ENCODE data around the gene SLC25A26.
"Not testable (repeated sequence)": the region's sequence is repeated elsewhere in the genome, so short reads cannot be mapped to it uniquely, and the experiment has no call there.

SLC25A26 gene

GRCh38 chr3:66224220-66224619, 3.4 kb downstream of the SLC25A26 start:
- H3K4me1 ChIP-seq (ENCODE audit: control insufficient read depth, insufficient read depth, low read length), result no peaks in the 10 kb centered on the region
- no peaks in the 10 kb centered on the region for H3K27me3 ChIP-seq (ENCODE audit: control insufficient read depth in 1 of 2, insufficient read depth in 2 of 2, low read length in 2 of 2)

GRCh38 chr3:66226093-66226492, 5.3 kb downstream of the SLC25A26 start:
- not testable (repeated sequence) for H3K4me1 ChIP-seq (ENCODE audit: control insufficient read depth, insufficient read depth, low read length); H3K9ac ChIP-seq (ENCODE audit: low read length in 2 of 2); H3K36me3 ChIP-seq (ENCODE audit: control insufficient read depth in 2 of 2, insufficient read depth in 2 of 2, low read length in 2 of 2); H3K27ac ChIP-seq (ENCODE audit: low read length); H3K9me3 ChIP-seq (ENCODE audit: control insufficient read depth in 2 of 2, low read length in 2 of 2); H3K4me3 ChIP-seq (ENCODE audit: low read length in 2 of 2); H3K27me3 ChIP-seq (ENCODE audit: control insufficient read depth in 1 of 2, insufficient read depth in 2 of 2, low read length in 2 of 2)

More at GRCh38 chr3:66224220-66224619, 3.4 kb downstream of the SLC25A26 start:
- Histone ChIP-seq H3K27ac (ENCODE audit: low read length) (no peak overlapping the region), H3K9me3 (ENCODE audit: control insufficient read depth in 2 of 2, low read length in 2 of 2) (no peaks in the 10 kb centered on the region), H3K4me3 (ENCODE audit: low read length in 2 of 2) (no peak overlapping the region), H3K9ac (ENCODE audit: low read length in 2 of 2) (no peak overlapping the region), H3K36me3 (ENCODE audit: control insufficient read depth in 2 of 2, insufficient read depth in 2 of 2, low read length in 2 of 2) (no peaks in the 10 kb centered on the region)

GRCh38 chr3:66227051-66227450, 6.2 kb downstream of the SLC25A26 start:
- H3K4me1 ChIP-seq (ENCODE audit: control insufficient read depth, insufficient read depth, low read length), result no peaks in the 10 kb centered on the region
- H3K36me3 ChIP-seq (ENCODE audit: control insufficient read depth in 2 of 2, insufficient read depth in 2 of 2, low read length in 2 of 2), result no peaks in the 10 kb centered on the region
- H3K27me3 ChIP-seq (ENCODE audit: control insufficient read depth in 1 of 2, insufficient read depth in 2 of 2, low read length in 2 of 2), result no peaks in the 10 kb centered on the region
- no peak overlapping the region for H3K9ac ChIP-seq (ENCODE audit: low read length in 2 of 2)
- H3K9me3 ChIP-seq (ENCODE audit: control insufficient read depth in 2 of 2, low read length in 2 of 2), result no peaks in the 10 kb centered on the region
- H3K27ac ChIP-seq (ENCODE audit: low read length), result no peak overlapping the region
- H3K4me3 ChIP-seq (ENCODE audit: low read length in 2 of 2), result no peak overlapping the region

GRCh38 chr3:66227915-66228314, 7.1 kb downstream of the SLC25A26 start:
- Histone ChIP-seq H3K4me1 (ENCODE audit: control insufficient read depth, insufficient read depth, low read length) (no peaks in the 10 kb centered on the region), H3K27me3 (ENCODE audit: control insufficient read depth in 1 of 2, insufficient read depth in 2 of 2, low read length in 2 of 2) (no peaks in the 10 kb centered on the region), H3K36me3 (ENCODE audit: control insufficient read depth in 2 of 2, insufficient read depth in 2 of 2, low read length in 2 of 2) (no peaks in the 10 kb centered on the region), H3K9ac (ENCODE audit: low read length in 2 of 2) (no peak overlapping the region), H3K4me3 (ENCODE audit: low read length in 2 of 2) (no peak overlapping the region), H3K27ac (ENCODE audit: low read length) (no peak overlapping the region), H3K9me3 (ENCODE audit: control insufficient read depth in 2 of 2, low read length in 2 of 2) (no peaks in the 10 kb centered on the region)

GRCh38 chr3:66228707-66229106, 7.9 kb downstream of the SLC25A26 start:
- H3K4me1 ChIP-seq (ENCODE audit: control insufficient read depth, insufficient read depth, low read length), result no peaks in the 10 kb centered on the region
- H3K4me3 ChIP-seq (ENCODE audit: low read length in 2 of 2), result no peak overlapping the region
- H3K27me3 ChIP-seq (ENCODE audit: control insufficient read depth in 1 of 2, insufficient read depth in 2 of 2, low read length in 2 of 2), result no peaks in the 10 kb centered on the region
- no peak overlapping the region for H3K27ac ChIP-seq (ENCODE audit: low read length)
- no peak overlapping the region for H3K9ac ChIP-seq (ENCODE audit: low read length in 2 of 2)
- H3K36me3 ChIP-seq (ENCODE audit: control insufficient read depth in 2 of 2, insufficient read depth in 2 of 2, low read length in 2 of 2), result no peaks in the 10 kb centered on the region
- H3K9me3 ChIP-seq (ENCODE audit: control insufficient read depth in 2 of 2, low read length in 2 of 2), result no peaks in the 10 kb centered on the region

- Histone ChIP-seq H3K4me3 (ENCODE audit: low read length in 2 of 2) (no peak overlapping the region), H3K9me3 (ENCODE audit: control insufficient read depth in 2 of 2, low read length in 2 of 2) (no peaks in the 10 kb centered on the region), H3K4me1 (ENCODE audit: control insufficient read depth, insufficient read depth, low read length) (no peaks in the 10 kb centered on the region), H3K36me3 (ENCODE audit: control insufficient read depth in 2 of 2, insufficient read depth in 2 of 2, low read length in 2 of 2) (no peaks in the 10 kb centered on the region), H3K27ac (ENCODE audit: low read length) (no peak overlapping the region), H3K9ac (ENCODE audit: low read length in 2 of 2) (no peak overlapping the region), H3K27me3 (ENCODE audit: control insufficient read depth in 1 of 2, insufficient read depth in 2 of 2, low read length in 2 of 2) (no peaks in the 10 kb centered on the region)
These were observed 9.1 kb downstream of the SLC25A26 start for GRCh38 chr3:66229931-66230330.

- Histone ChIP-seq H3K9me3 (ENCODE audit: control insufficient read depth in 2 of 2, low read length in 2 of 2) (no peaks in the 10 kb centered on the region), H3K9ac (ENCODE audit: low read length in 2 of 2) (no peak overlapping the region), H3K27ac (ENCODE audit: low read length) (no peak overlapping the region), H3K4me1 (ENCODE audit: control insufficient read depth, insufficient read depth, low read length) (no peaks in the 10 kb centered on the region), H3K36me3 (ENCODE audit: control insufficient read depth in 2 of 2, insufficient read depth in 2 of 2, low read length in 2 of 2) (no peaks in the 10 kb centered on the region), H3K27me3 (ENCODE audit: control insufficient read depth in 1 of 2, insufficient read depth in 2 of 2, low read length in 2 of 2) (no peaks in the 10 kb centered on the region), H3K4me3 (ENCODE audit: low read length in 2 of 2) (no peak overlapping the region)
These were observed 12.2 kb downstream of the SLC25A26 start for GRCh38 chr3:66233033-66233432.

GRCh38 chr3:66236281-66236680, 15.5 kb downstream of the SLC25A26 start:
- H3K27me3 ChIP-seq (ENCODE audit: control insufficient read depth in 1 of 2, insufficient read depth in 2 of 2, low read length in 2 of 2), result no peaks in the 10 kb centered on the region
- no peak overlapping the region for H3K4me3 ChIP-seq (ENCODE audit: low read length in 2 of 2)
- H3K36me3 ChIP-seq (ENCODE audit: control insufficient read depth in 2 of 2, insufficient read depth in 2 of 2, low read length in 2 of 2), result peaks cover 0 to 5% of the 10 kb centered on the region in 2 donors

GRCh38 chr3:66237552-66237951, 16.8 kb downstream of the SLC25A26 start:
- H3K9ac ChIP-seq (ENCODE audit: low read length in 2 of 2), result no peak overlapping the region
- no peaks in the 10 kb centered on the region for H3K27me3 ChIP-seq (ENCODE audit: control insufficient read depth in 1 of 2, insufficient read depth in 2 of 2, low read length in 2 of 2)
- no peak overlapping the region for H3K4me3 ChIP-seq (ENCODE audit: low read length in 2 of 2)
- H3K9me3 ChIP-seq (ENCODE audit: control insufficient read depth in 2 of 2, low read length in 2 of 2), result peaks cover 0 to 4% of the 10 kb centered on the region in 2 donors
- H3K4me1 ChIP-seq (ENCODE audit: control insufficient read depth, insufficient read depth, low read length), result no peaks in the 10 kb centered on the region
- H3K36me3 ChIP-seq (ENCODE audit: control insufficient read depth in 2 of 2, insufficient read depth in 2 of 2, low read length in 2 of 2), result peaks cover 0 to 5% of the 10 kb centered on the region in 2 donors
- no peak overlapping the region for H3K27ac ChIP-seq (ENCODE audit: low read length)

More at GRCh38 chr3:66236281-66236680, 15.5 kb downstream of the SLC25A26 start:
- Histone ChIP-seq H3K4me1 (ENCODE audit: control insufficient read depth, insufficient read depth, low read length) (no peaks in the 10 kb centered on the region), H3K9ac (ENCODE audit: low read length in 2 of 2) (no peak overlapping the region), H3K9me3 (ENCODE audit: control insufficient read depth in 2 of 2, low read length in 2 of 2) (peaks cover 0 to 4% of the 10 kb centered on the region in 2 donors), H3K27ac (ENCODE audit: low read length) (no peak overlapping the region)

- Histone ChIP-seq H3K9me3 (ENCODE audit: control insufficient read depth in 2 of 2, low read length in 2 of 2) (peaks cover 0 to 4% of the 10 kb centered on the region in 2 donors), H3K27ac (ENCODE audit: low read length) (no peak overlapping the region), H3K27me3 (ENCODE audit: control insufficient read depth in 1 of 2, insufficient read depth in 2 of 2, low read length in 2 of 2) (no peaks in the 10 kb centered on the region), H3K36me3 (ENCODE audit: control insufficient read depth in 2 of 2, insufficient read depth in 2 of 2, low read length in 2 of 2) (peaks cover 4 to 11% of the 10 kb centered on the region in 2 donors), H3K4me3 (ENCODE audit: low read length in 2 of 2) (no peak overlapping the region), H3K9ac (ENCODE audit: low read length in 2 of 2) (no peak overlapping the region), H3K4me1 (ENCODE audit: control insufficient read depth, insufficient read depth, low read length) (no peaks in the 10 kb centered on the region)
These were observed 18.8 kb downstream of the SLC25A26 start for GRCh38 chr3:66239513-66240123.

- H3K9ac ChIP-seq (ENCODE audit: low read length in 2 of 2), result no peak overlapping the region
- peaks cover 0 to 4% of the 10 kb centered on the region in 2 donors for H3K9me3 ChIP-seq (ENCODE audit: control insufficient read depth in 2 of 2, low read length in 2 of 2)
- no peaks in the 10 kb centered on the region for H3K4me1 ChIP-seq (ENCODE audit: control insufficient read depth, insufficient read depth, low read length)
- H3K27me3 ChIP-seq (ENCODE audit: control insufficient read depth in 1 of 2, insufficient read depth in 2 of 2, low read length in 2 of 2), result no peaks in the 10 kb centered on the region
- H3K27ac ChIP-seq (ENCODE audit: low read length), result no peak overlapping the region
- peaks cover 4 to 11% of the 10 kb centered on the region in 2 donors for H3K36me3 ChIP-seq (ENCODE audit: control insufficient read depth in 2 of 2, insufficient read depth in 2 of 2, low read length in 2 of 2)
- H3K4me3 ChIP-seq (ENCODE audit: low read length in 2 of 2), result no peak overlapping the region
These were observed 20.7 kb downstream of the SLC25A26 start for GRCh38 chr3:66241466-66241865.
